H1 (cell line): ENCODE results near the gene LRRC74B. TPM values are rescaled to one million over a fixed set of nuclear protein-coding genes. Genes with fewer than 3 reads are reported as not detected.

ENCODE experiments used
- CTCF ChIA-PET: fragments of 300-600 bp; sonication (Branson Sonifier 250); formaldehyde crosslinking; loops from one replicate; lab custom pipeline; 2021; ENCODE audit not compliant: partially characterized antibody; lab: Charles Lee
- POLR2A ChIA-PET: fragments of 300-600 bp; sonication (Branson Sonifier 250); formaldehyde crosslinking; loops from one replicate; lab custom pipeline; 2021; ENCODE audit warnings: inconsistent platforms; ENCODE audit not compliant: partially characterized antibody; lab: Charles Lee
- DNase-seq, 2 experiments: peaks; one replicate each; pipeline versions ENCODE4 v3.0.0 to v3.0.0-alpha.2; 2010 to 2022; ENCODE audit warnings: low spot score in 2 of 2, low read depth in 1 of 2, mixed read lengths in 1 of 2
- FAIRE-seq: peaks from 2 replicates; lab custom pipeline; 2011; peaks lifted over from hg19 to GRCh38; lab: Jason Lieb, UNC
- H2AFZ ChIP-seq: 2 replicates; pipeline ENCODE4 v1.8.1; 2012; ENCODE audit warnings: low read length, inconsistent platforms
- H2AK5ac ChIP-seq: 2 replicates; pipeline ENCODE4 v1.6.1; 2013; ENCODE audit warnings: low read depth, low read length
- H2BK120ac ChIP-seq: replicated peaks from 2 replicates; pipeline ENCODE3; 2013; ENCODE audit warnings: low read depth, low read length, inconsistent platforms
- H2BK12ac ChIP-seq: 2 replicates; pipeline ENCODE4 v1.6.1; 2013; ENCODE audit warnings: low read depth, low read length
- H2BK15ac ChIP-seq: 2 replicates; pipeline ENCODE4 v1.6.1; 2013; ENCODE audit warnings: low read length
- H2BK20ac ChIP-seq: 2 replicates; pipeline ENCODE4 v1.6.1; 2013; ENCODE audit warnings: low read length
- H2BK5ac ChIP-seq: 2 replicates; pipeline ENCODE4 v1.6.1; 2013; ENCODE audit warnings: low read depth, low read length
- H3K14ac ChIP-seq: 2 replicates; pipeline ENCODE4 v1.6.1; 2013; ENCODE audit warnings: inconsistent platforms; ENCODE audit not compliant: insufficient read length
- H3K18ac ChIP-seq: 2 replicates; pipeline ENCODE4 v1.6.1; 2013; ENCODE audit warnings: low read length; ENCODE audit errors: extremely low read depth
- H3K23ac ChIP-seq: 2 replicates; pipeline ENCODE4 v1.6.1; 2013; ENCODE audit warnings: inconsistent platforms; ENCODE audit not compliant: insufficient read length
- H3K23me2 ChIP-seq: 2 replicates; pipeline ENCODE4 v1.6.1; 2013; ENCODE audit warnings: low read depth, low read length
- H3K27ac ChIP-seq: 2 replicates; pipeline ENCODE4 v1.6.1; 2011; ENCODE audit warnings: low read depth, low read length, inconsistent platforms
- H3K27me3 ChIP-seq, 4 experiments: replicated peaks in 1 of 4; 1 replicate in 1 of 4; 2 replicates in 3 of 4; pipeline versions ENCODE4 v1.6.1 to v1.8.1; 2011 to 2013; ENCODE audit warnings: low read length in 3 of 4, mild to moderate bottlenecking in 3 of 4, inconsistent platforms in 2 of 4, mixed read lengths in 2 of 4, moderate library complexity in 1 of 4; ENCODE audit not compliant: control insufficient read depth in 3 of 4, insufficient read depth in 3 of 4; ENCODE audit errors: extremely low read depth in 1 of 4
- H3K36me3 ChIP-seq, 4 experiments: 2 replicates each; pipeline versions ENCODE4 v1.6.1 to v1.8.1; 2011 to 2013; ENCODE audit warnings: mild to moderate bottlenecking in 4 of 4, low read length in 3 of 4, moderate library complexity in 2 of 4, control low read depth in 1 of 4, inconsistent platforms in 1 of 4; ENCODE audit not compliant: insufficient read depth in 4 of 4, control insufficient read depth in 2 of 4
- H3K4ac ChIP-seq: replicated peaks from 2 replicates; pipeline ENCODE3; 2013; ENCODE audit warnings: low read length, low read depth, mixed read lengths, inconsistent platforms; ENCODE audit not compliant: insufficient read length
- H3K4me1 ChIP-seq, 4 experiments: replicated peaks in 1 of 4; 1 replicate in 1 of 4; 2 replicates in 3 of 4; pipeline versions ENCODE4 v1.6.1 to v1.8.1; 2011 to 2013; ENCODE audit warnings: low read length in 3 of 4, inconsistent platforms in 2 of 4, mixed read lengths in 1 of 4; ENCODE audit not compliant: insufficient read depth in 4 of 4, control insufficient read depth in 3 of 4
- H3K4me2 ChIP-seq, 2 experiments: 2 replicates each; pipeline versions ENCODE4 v1.6.1 to v1.8.1; 2011 to 2013; ENCODE audit warnings: low read depth in 2 of 2, low read length in 2 of 2, control low read depth in 1 of 2, inconsistent platforms in 1 of 2, mild to moderate bottlenecking in 1 of 2; ENCODE audit not compliant: insufficient read depth in 1 of 2
- H3K4me3 ChIP-seq, 4 experiments: fragments of 200-600, 300-600 bp in 1 of 4; sonication (generic), shearing (Covaris generic), sonication (Bioruptor Twin) in 1 of 4; 2 replicates each; pipeline versions ENCODE4 v1.5.1 to v1.8.1; 2011 to 2016; ENCODE audit warnings: low read length in 4 of 4, low read depth in 3 of 4, control low read depth in 2 of 4, inconsistent platforms in 2 of 4, mild to moderate bottlenecking in 2 of 4, mixed read lengths in 1 of 4, moderate library complexity in 1 of 4; ENCODE audit not compliant: insufficient read depth in 2 of 4; ENCODE audit errors: extremely low read depth in 1 of 4
- H3K56ac ChIP-seq: replicated peaks from 2 replicates; pipeline ENCODE3; 2013; ENCODE audit warnings: low read depth, mild to moderate bottlenecking, mixed read lengths, low read length, inconsistent platforms; ENCODE audit not compliant: insufficient read length
- H3K79me1 ChIP-seq: 2 replicates; pipeline ENCODE4 v1.6.1; 2013; ENCODE audit warnings: low read depth, low read length, control low read depth
- H3K79me2 ChIP-seq, 2 experiments: 2 replicates each; pipeline versions ENCODE4 v1.6.1 to v1.8.1; 2012 to 2013; ENCODE audit warnings: low read length in 2 of 2, mild to moderate bottlenecking in 2 of 2, inconsistent platforms in 1 of 2; ENCODE audit not compliant: insufficient read depth in 2 of 2, control insufficient read depth in 1 of 2
- H3K9ac ChIP-seq, 4 experiments: replicated peaks in 1 of 4; 1 replicate in 1 of 4; 2 replicates in 3 of 4; pipeline versions ENCODE4 v1.6.1 to v1.8.1; 2011 to 2013; ENCODE audit warnings: low read depth in 3 of 4, low read length in 3 of 4, control low read depth in 2 of 4, mild to moderate bottlenecking in 2 of 4, moderate library complexity in 2 of 4, inconsistent platforms in 1 of 4; ENCODE audit errors: extremely low read depth in 1 of 4
- H3K9me3 ChIP-seq, 2 experiments: 2 replicates each; pipeline versions ENCODE4 v1.6.1 to v1.8.1; 2012 to 2013; ENCODE audit warnings: mild to moderate bottlenecking in 2 of 2, moderate library complexity in 2 of 2, control low read depth in 1 of 2, inconsistent platforms in 1 of 2, low read depth in 1 of 2, low read length in 1 of 2, mixed read lengths in 1 of 2; ENCODE audit not compliant: insufficient read depth in 2 of 2
- H4K20me1 ChIP-seq, 2 experiments: replicated peaks in 1 of 2; 2 replicates each; pipeline versions ENCODE3 to v1.8.1; 2011 to 2013; ENCODE audit warnings: inconsistent platforms in 2 of 2, low read length in 2 of 2, mild to moderate bottlenecking in 1 of 2; ENCODE audit not compliant: insufficient read depth in 2 of 2, control insufficient read depth in 1 of 2
- H4K5ac ChIP-seq: 2 replicates; pipeline ENCODE4 v1.6.1; 2013; ENCODE audit warnings: low read length, low read depth, mixed read lengths, inconsistent platforms; ENCODE audit not compliant: insufficient read length
- H4K8ac ChIP-seq: 2 replicates; pipeline ENCODE4 v1.8.0; 2013; ENCODE audit warnings: mild to moderate bottlenecking, moderate library complexity, low read length, inconsistent platforms; ENCODE audit not compliant: insufficient read depth; ENCODE audit errors: extremely low read depth
- H4K91ac ChIP-seq: replicated peaks from 2 replicates; pipeline ENCODE3; 2013; ENCODE audit warnings: low read length, mixed read lengths, inconsistent platforms; ENCODE audit not compliant: insufficient read length
- ASH2L ChIP-seq: fragments of 200-600, 300-600 bp; sonication (generic); IDR thresholded peaks from one replicate; pipeline ENCODE4 v1.7.1; 2017; ENCODE audit warnings: low read length
- BCL11A ChIP-seq, 2 experiments: IDR thresholded peaks; one replicate each; pipeline ENCODE4 v1.6.1; 2011; ENCODE audit warnings: low read depth in 2 of 2, low read length in 2 of 2, mild to moderate bottlenecking in 2 of 2
- CEBPB ChIP-seq: IDR thresholded peaks from 2 replicates; pipeline ENCODE4 v1.6.1; 2012; ENCODE audit warnings: low read depth, low read length
- CTBP2 ChIP-seq: IDR thresholded peaks from 2 replicates; pipeline ENCODE4 v1.7.0; 2011; ENCODE audit warnings: borderline replicate concordance, mild to moderate bottlenecking, moderate library complexity, mixed read lengths, low read length; ENCODE audit not compliant: insufficient read depth, insufficient read length
- HDAC6 ChIP-seq: IDR thresholded peaks from one replicate; pipeline ENCODE4 v1.7.1; 2012; ENCODE audit warnings: low read depth, mild to moderate bottlenecking, inconsistent platforms, low read length, moderate library complexity
- NANOG ChIP-seq: IDR thresholded peaks from 2 replicates; pipeline ENCODE4 v1.6.1; 2011; ENCODE audit warnings: low read length, low read depth, mild to moderate bottlenecking, inconsistent platforms; ENCODE audit not compliant: insufficient read depth, poor library complexity, severe bottlenecking
- RAD21 ChIP-seq, 2 experiments: IDR thresholded peaks in 1 of 2; conservative IDR thresholded peaks in 1 of 2; 2 replicates each; pipeline ENCODE4 v1.6.1; 2011; ENCODE audit warnings: low read depth in 2 of 2, low read length in 2 of 2, improper control_type of control experiment in 1 of 2, inconsistent platforms in 1 of 2, mild to moderate bottlenecking in 1 of 2, moderate library complexity in 1 of 2
- SP4 ChIP-seq: IDR thresholded peaks from 2 replicates; pipeline ENCODE4 v1.6.1; 2012; ENCODE audit warnings: low read length, inconsistent platforms
- WGBS, 2 experiments: shearing (Covaris generic) in 1 of 2; methylation state at CpG; one replicate each; pipeline versions ENCODE4 v1.1.6 to v1.1.7; 2013 to 2015; ENCODE audit warnings: low lambda C conversion rate in 2 of 2, mixed read lengths in 2 of 2, inconsistent platforms in 1 of 2, low coverage in 1 of 2, missing lambda C conversion rate in 1 of 2; ENCODE audit not compliant: insufficient replicate concordance in 2 of 2, insufficient coverage in 1 of 2, insufficient read length in 1 of 2; ENCODE audit errors: extremely low coverage in 1 of 2, missing lambda C conversion rate in 1 of 2; 5-methylcytosine and 5-hydroxymethylcytosine counted together
- polyA plus RNA-seq, 7 experiments: library from polyadenylated mRNA; depleted of rRNA in 3 of 7; stranded (reverse) in 5 of 7; unstranded in 2 of 7; fragments of >200 nt in 5 of 7; fragments of 200-250 nt in 2 of 7; gene quantifications; 1 replicate in 5 of 7; 2 replicates in 1 of 7; 4 replicates in 1 of 7; pipeline versions ENCODE4 v1.2.1 to v1.2.3, GENCODE V29; 2011 to 2013; ENCODE audit warnings: missing spikeins in 2 of 7, mixed read lengths in 2 of 7
- total RNA-seq: library from RNA; stranded (reverse); fragmentation: NEBNext Ultra II Directional; extraction: Animal tissue kit (Norgen Biotek cat#: 25700); gene quantifications from 2 replicates; pipeline ENCODE4 v1.2.1, GENCODE V29; 2021
- TF ChIP-seq, protein P1 (sequence below): IDR thresholded peaks from 2 replicates; pipeline ENCODE4 v1.6.1; 2012; ENCODE audit warnings: low read length, inconsistent platforms
- TF ChIP-seq, protein P2 (sequence below): IDR thresholded peaks from 2 replicates; pipeline ENCODE4 v1.6.1; 2012; ENCODE audit warnings: inconsistent platforms

The LRRC74B gene
- total and polyA plus RNA-seq, 2 of the 8 experiments (the other 6 are each of a cell fraction or from before 2014, with no cell fraction given) = not detected

DNA sequence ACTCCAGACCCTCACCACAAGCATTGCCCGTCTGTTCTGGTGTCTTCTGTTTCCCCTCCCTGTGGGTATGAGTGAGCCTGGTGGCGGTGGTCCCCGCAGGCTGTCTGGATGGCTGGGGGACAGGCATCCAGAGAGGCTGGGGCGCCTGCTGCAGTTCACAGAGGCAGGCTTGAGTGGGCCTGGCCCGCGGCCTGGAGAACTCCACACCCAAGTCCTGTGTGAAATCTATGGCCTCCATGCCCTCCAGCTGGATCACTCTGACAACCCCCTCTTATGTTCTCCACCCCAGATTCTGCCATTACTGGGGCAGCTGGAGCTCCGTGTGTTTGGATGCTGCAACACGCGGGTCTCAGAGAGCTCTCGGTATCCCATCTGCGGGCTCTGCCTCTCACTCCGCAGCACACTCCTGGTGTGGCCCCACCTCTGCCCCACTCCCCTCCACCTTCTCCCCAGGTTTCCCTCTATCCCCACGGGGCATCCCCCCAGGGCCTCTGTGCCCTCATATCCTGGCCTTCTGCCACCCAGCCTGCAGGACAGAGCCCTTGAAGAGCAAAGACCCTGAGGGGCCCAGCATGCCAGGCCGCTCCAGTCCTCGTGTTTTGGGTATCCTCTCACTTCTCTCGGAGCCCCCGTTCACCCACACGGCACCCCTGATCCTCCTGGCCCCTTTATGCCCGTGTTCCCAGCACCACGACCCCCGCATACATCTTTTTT is 31.3 kb downstream of the LRRC74B start:
- Histone ChIP-seq H3K9me3 (no peaks in the 10 kb centered on the region), H3K18ac (no peak overlapping the region), H3K14ac (no peak overlapping the region), H3K79me2 (no peaks in the 10 kb centered on the region), H4K8ac (no peak overlapping the region), H4K20me1 (no peaks in the 10 kb centered on the region), H3K27ac (no peak overlapping the region), H2AFZ (no peak overlapping the region), H3K4me2 (no peak overlapping the region), H2BK20ac (no peak overlapping the region), H2BK5ac (no peak overlapping the region), H3K9ac (no peak overlapping the region), H3K56ac (no peak overlapping the region), H2BK15ac (no peak overlapping the region), H3K79me1 (no peaks in the 10 kb centered on the region), H3K23me2 (no peaks in the 10 kb centered on the region), H3K36me3 (no peaks in the 10 kb centered on the region), H3K4me3 (no peak overlapping the region), H4K5ac (no peak overlapping the region), H3K4me1 (no peaks in the 10 kb centered on the region; a peak in 1 of 7 replicates), H2BK120ac (no peak overlapping the region), H3K23ac (no peak overlapping the region), H2BK12ac (no peak overlapping the region), H2AK5ac (no peak overlapping the region), H4K91ac (no peak overlapping the region), H3K4ac (no peak overlapping the region), H3K27me3 (no peaks in the 10 kb centered on the region)
- no peak for DNase-seq
- FAIRE-seq = no peak
- CTCF ChIA-PET = no interaction called here
- 94% methylated on average over 19 of the region's 21 CpGs; no CpG with 5 or more reads in 1 of the 2 experiments for WGBS, 2 experiments
- POLR2A ChIA-PET = no interaction called here
- TF ChIP-seq, protein P1, sequence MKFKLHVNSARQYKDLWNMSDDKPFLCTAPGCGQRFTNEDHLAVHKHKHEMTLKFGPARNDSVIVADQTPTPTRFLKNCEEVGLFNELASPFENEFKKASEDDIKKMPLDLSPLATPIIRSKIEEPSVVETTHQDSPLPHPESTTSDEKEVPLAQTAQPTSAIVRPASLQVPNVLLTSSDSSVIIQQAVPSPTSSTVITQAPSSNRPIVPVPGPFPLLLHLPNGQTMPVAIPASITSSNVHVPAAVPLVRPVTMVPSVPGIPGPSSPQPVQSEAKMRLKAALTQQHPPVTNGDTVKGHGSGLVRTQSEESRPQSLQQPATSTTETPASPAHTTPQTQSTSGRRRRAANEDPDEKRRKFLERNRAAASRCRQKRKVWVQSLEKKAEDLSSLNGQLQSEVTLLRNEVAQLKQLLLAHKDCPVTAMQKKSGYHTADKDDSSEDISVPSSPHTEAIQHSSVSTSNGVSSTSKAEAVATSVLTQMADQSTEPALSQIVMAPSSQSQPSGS = no peak
- TF ChIP-seq HDAC6 = no peak
- TF ChIP-seq NANOG = no peak
- TF ChIP-seq RAD21 (IDR thresholded peaks at IDR 0.05 in 1 of 2, conservative IDR thresholded peaks at IDR 0.05 in 1 of 2; ENCODE audit: low read depth in 2 of 2, low read length in 2 of 2) = no peak
- TF ChIP-seq CEBPB = no peak
- no peak for TF ChIP-seq ASH2L
- TF ChIP-seq SP4 = no peak
- no peak for TF ChIP-seq BCL11A (IDR thresholded peaks at IDR 0.05; ENCODE audit: low read depth in 2 of 2, low read length in 2 of 2)
- TF ChIP-seq, protein P2, sequence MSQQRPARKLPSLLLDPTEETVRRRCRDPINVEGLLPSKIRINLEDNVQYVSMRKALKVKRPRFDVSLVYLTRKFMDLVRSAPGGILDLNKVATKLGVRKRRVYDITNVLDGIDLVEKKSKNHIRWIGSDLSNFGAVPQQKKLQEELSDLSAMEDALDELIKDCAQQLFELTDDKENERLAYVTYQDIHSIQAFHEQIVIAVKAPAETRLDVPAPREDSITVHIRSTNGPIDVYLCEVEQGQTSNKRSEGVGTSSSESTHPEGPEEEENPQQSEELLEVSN = no peak
- no peak for TF ChIP-seq CTBP2
